Stimulated activated CD8-positive, alpha-beta memory T cell treated with anti-CD3 and anti-CD28 coated beads, Interleukin-15, amount 100 ng/mL, for 48 hours (primary cell): Measurements from ENCODE around the gene ALKBH4.
"Not testable (repeated sequence)": the region's sequence is repeated elsewhere in the genome, so short reads cannot be mapped to it uniquely, and the experiment has no call there.

Source experiments
- DNase-seq, 2 donors: peaks; one replicate each; pipeline ENCODE4 v3.0.0-alpha.2; 2020; ENCODE audit warnings: low read depth in 2 of 2

The ALKBH4 gene

GRCh38 chr7:102478314-102479208, 13.9 kb upstream of the ALKBH4 start, which contains the start of gene POLR2J:
POLR2J (minus strand) TSS chr7:102478922; CDS start chr7:102478860, 62 bp downstream.
- peak; percentile 81 to 96 for DNase-seq

GRCh38 chr7:102474736-102475435, 10.2 kb upstream of the ALKBH4 start:
- not testable (repeated sequence) for DNase-seq

- not testable (repeated sequence) for DNase-seq
These were observed 9.5 kb upstream of the ALKBH4 start for GRCh38 chr7:102474116-102474515.

DNA sequence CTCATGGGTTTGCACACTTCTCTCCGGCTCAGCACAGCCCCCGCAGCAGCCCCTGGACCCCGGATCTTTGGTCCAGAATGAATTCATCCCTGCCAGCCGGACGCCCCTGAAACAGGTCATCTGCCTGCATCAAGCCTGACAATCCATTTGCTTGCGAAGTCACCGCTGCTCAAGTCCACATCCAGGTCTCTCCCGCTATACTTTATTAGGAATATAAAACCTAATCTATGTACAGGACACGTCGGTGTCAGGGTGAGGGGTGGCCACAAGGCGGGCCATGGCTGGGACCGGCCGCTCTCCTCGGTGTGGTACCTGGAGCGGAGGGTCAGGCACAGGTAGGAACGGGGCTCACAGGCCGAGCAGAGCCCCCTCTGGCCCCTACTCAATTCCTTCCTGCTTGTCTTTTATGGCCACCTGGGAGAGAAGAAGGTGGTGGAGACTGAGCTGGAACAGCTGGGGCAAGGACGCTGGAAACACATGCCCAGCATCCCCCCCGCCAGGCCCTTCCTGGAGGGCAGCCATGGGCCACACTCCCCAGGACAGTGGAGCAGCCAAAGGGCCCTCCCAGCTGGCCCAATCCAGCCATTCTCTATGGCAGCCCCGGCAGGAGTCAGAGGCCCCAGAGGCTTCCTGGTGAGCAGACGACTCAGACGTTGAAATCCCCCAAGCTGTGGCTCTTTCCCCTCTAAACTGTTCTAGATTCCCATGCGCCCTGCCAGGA, 8.8 kb upstream of the ALKBH4 start:
- no peak for DNase-seq

DNA sequence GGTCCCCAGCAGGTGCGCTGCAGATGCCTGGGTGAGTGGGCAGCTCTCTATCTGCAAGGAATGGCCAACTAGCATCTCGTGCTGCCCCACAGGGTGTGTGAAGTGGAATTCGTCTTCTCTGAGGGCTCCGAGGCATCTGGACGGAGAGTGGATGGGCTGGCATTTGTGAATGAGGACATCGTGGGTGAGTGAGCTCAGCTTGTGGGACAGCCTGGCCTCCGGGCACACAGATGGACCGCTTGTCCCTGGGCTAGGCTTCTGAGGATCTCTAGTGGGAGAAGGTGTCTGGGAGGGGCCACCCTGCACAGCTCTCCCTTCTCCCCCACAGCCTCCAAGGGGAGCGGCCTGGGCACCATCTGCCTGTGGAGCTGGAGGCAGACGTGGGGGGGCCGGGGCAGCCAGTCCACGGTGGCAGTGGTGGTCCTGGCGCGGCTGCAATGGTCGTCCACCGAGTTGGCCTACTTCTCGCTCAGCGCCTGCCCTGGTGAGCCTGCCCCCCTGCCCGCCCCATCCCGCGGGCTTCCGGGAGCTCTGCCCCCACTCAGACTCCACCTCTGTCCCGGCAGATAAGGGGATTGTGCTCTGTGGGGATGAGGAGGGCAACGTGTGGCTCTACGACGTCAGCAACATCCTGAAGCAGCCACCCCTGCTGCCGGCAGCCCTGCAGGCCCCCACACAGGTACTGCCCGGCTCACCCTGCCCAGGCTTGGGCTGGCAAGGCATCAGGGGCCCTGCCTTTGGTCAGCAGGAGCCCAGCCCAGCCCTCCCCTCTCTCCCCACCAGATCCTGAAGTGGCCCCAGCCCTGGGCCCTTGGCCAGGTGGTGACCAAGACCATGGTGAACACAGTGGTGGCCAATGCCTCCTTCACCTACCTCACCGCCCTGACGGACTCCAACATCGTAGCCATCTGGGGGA, 7.7 kb upstream of the ALKBH4 start:
- DNase-seq, result no peak

DNA sequence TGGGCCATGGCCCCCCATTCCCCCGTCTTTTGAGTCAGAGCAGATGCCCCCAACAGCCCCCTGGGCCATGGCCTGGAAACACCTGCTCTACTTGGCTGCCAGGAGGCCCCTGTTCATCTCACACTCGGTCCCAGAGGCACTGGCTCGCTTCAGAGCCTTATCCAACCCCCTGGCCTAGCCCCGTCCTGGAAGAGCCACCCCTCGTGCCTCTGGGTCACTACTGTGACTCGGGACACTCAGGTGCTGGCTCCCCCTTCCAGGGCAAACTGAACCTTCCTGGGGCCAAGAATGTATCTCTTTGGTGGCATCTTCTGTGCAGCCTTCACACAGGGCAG, 7.1 kb upstream of the ALKBH4 start:
- no peak for DNase-seq

DNA sequence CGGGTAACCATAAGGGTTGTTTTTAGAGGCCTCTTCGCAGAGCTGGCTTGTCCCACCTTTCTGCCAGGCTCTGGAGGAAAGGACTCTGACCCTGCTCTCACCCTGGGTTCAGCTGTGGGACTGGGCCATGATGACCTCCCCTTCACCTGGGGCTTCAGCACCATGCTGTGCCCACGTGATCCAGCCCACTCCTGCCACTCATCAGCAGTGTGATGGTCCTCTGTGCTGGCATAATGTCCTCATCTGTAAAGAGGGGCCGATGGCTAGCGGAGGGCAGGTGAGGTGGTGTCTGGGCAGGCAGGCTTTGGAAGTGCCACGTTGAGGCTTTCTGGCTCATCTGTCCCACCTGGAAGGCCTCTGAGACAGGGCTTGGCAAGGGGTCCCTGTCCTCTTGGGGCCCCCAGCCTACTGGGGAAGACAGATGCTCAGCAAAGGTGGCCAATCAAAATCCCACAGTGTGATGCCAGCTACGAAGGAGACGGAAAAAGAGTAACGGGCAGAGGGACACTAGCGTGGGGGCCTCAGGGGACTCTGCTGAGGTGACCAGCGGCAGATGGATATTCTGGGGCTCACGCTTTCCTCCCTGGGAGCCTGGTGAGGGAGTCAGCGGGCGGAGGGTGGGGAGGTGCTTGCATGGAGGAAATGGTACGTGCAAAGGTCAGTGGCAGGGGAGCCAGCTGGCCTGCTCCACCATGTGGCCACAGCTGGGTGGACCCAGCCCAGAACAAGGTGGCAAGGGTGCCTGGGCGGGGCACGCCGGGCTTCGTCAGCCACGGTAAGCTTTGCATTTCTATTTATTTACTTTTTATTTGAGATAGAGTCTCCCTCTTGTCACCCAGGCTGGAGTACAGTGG, 5.5 kb upstream of the ALKBH4 start:
- no peak for DNase-seq

GRCh38 chr7:102469351-102469971, 4.8 kb upstream of the ALKBH4 start:
- no peak for DNase-seq

- no peak for DNase-seq
These were observed 4.1 kb upstream of the ALKBH4 start for GRCh38 chr7:102468478-102469350.

GRCh38 chr7:102467581-102468477, 3.2 kb upstream of the ALKBH4 start:
- DNase-seq, result no peak

DNA sequence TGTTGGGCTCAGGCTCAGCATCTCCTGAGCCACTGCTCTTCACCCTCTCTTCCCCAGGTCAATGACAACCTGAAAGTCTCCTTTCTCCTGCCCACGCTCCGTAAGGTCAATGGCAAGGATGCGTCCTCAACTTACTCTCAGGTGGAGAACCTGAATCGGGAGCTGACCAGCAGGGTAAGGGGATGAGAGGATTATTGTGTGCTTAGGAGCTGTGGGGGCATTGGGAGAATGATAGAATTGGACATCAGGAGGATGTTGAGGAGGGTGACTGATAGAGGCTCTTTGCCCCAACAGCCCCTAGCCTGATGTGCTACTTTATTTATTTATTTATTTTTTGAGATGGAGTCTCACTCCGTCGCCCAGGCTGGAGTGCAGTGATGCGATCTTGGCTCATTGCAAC, 1.4 kb upstream of the ALKBH4 start:
- DNase-seq, result no peak

DNA sequence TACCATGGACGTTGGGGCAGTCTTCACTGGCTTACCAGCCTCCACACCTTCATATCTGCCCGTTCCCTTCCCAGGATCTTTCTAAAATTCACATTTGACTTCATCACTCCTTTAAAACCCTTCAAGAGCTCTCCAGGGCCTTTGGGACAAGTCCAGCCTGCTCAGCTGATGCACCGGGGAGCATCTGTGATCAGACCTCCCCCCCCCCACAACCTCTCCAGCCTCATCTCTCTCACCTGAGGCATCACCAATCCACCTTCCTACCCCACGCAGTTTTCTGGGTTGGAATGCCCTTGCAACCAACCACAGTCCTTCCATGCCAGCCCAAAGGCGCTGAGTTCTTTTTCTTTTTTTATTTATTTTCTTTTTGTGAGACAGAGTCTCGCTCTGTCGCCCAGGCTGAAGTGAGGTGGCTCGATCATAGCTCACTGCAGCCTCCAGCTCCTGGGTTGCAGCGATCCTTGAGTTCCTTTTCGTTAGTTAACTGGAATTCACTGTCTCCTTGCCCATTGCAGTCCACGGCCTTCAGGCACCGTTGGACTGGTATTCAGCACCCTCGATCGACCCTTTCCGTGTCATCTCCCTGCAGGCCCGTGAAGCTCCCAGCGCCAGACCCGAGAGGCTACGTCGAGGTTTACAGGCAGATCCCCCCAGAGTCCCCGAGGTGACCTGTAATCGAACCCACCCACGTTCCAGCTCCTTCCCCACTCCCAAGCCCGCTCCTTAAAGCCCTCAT, 654 bp downstream of the ALKBH4 start:
- no peak for DNase-seq

DNA sequence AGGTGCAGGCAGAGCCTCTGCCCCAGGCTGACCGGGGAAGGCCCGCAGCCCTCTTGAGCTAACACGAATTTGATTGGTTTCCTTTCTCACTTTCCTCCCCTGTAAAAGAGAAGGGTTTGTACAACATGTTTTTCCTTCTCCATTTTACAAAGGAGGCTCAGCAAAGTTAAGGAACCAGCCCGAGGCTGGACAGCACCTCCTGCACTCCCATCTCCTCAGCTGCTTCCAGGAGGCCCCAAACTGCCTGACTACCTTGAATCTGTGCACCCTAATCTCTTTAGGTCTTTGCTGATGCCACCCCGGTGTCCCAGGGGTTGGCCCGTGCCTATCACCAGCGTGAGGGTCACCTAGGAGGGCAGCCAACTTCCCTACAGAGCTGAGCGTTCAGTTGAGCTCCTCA, 4.2 kb downstream of the ALKBH4 start:
- no peak for DNase-seq

DNA sequence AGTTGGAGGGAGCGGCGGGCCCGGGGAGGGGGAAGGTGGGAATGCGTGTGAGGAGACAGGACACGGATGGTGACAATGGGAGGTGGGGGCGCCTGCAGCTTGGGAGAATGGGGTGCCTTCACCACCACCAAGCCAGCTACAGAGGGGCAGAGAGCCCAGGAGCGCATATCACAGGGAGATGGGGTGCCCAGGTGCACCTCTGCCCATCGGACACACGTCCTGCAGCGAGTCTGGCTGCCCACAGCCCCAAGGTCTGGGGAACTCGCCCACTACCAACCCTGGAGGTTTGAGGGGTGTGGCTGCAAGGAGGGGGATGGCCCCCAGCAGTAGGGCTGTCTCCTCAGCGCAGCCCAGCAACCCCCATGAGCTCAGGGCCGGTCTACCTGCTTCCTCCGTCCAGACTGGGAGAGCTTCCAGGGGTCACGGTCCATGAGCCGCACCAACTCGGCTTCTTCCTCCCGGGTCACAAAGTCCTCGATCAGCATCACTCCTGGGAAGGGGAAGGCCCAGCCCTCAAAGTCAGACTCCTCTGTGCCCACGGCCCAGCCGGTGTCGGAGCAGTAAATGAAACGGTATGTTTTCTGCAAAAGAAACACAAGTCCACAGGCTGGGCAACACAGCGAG, 5.3 kb downstream of the ALKBH4 start:
- no peak for DNase-seq

DNA sequence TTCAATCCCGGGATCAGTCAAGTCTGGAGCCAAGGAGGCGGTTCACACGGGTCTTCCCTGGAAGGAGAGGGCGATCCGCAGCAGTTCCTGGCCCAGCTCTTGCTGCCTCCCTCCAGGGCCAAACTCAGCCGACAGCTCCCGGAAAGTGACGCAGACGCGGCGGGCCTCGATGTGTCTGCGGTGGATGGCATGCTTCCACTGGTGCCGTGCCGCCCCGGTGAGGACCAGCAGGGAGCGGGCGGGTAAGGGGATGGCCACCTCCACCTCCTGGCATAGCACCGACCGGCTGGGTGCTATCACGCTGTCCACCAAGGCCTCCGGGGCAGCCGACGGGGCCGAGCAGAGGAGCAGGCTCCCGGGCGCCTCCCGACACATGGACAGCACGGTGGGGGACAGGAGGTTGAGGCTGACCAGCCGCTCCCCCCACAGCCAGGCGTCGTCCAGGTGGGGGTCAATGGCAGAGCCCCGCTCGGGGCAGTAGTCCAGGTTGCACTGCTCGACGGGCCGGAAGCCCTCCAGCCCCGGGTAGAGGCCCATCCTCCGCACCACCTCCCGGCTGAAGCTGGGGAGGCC, 7.2 kb downstream of the ALKBH4 start:
- no peak for DNase-seq

DNA sequence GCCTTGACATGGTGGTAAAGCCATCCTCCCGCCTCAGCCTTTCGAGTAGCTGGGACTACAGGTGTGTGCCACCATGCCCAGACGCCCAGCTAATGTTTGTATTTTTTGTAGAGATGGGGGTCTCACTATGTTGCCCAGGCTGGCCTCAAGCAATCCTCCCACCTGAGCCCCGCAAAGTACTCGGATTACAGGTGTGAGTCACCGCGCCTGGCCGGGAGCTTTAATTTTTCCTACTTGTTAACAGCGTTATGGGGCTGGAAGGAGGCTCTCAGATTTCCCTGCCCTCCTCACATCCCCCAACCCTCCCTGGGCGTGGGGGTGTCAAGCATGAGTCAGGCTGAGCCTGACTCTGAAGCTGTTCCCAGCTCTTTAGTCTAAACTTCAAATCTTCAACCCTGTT, 8.3 kb downstream of the ALKBH4 start:
- DNase-seq, result no peak
